Measurements from ENCODE around the gene EPM2A.

DNA sequence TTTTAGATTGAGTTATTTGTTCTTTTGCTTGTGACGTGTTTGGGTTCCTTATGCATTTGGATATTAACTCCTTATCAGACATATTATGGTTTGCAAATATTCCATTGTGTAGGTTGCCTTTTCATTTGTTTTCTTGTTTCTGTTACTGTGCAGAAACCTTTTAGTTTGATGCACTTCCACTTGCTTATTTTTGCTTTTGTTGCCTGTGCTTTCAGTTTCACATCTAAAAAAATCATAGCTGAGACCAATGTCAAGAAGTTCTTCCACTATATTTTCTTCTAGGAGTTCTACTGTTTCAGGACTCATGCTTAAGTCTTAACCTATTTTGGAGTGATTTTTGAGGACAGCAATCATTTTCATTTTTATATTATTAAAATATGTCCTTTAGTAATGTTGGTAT, 113.5 kb downstream of the EPM2A start:
- TF ChIP-seq, protein P1, sequence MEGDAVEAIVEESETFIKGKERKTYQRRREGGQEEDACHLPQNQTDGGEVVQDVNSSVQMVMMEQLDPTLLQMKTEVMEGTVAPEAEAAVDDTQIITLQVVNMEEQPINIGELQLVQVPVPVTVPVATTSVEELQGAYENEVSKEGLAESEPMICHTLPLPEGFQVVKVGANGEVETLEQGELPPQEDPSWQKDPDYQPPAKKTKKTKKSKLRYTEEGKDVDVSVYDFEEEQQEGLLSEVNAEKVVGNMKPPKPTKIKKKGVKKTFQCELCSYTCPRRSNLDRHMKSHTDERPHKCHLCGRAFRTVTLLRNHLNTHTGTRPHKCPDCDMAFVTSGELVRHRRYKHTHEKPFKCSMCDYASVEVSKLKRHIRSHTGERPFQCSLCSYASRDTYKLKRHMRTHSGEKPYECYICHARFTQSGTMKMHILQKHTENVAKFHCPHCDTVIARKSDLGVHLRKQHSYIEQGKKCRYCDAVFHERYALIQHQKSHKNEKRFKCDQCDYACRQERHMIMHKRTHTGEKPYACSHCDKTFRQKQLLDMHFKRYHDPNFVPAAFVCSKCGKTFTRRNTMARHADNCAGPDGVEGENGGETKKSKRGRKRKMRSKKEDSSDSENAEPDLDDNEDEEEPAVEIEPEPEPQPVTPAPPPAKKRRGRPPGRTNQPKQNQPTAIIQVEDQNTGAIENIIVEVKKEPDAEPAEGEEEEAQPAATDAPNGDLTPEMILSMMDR (conservative IDR thresholded peaks at IDR 0.05) = no peak
- TF ChIP-seq EZH2 (IDR thresholded peaks at IDR 0.05; ENCODE audit: low read depth) = no peak
